Measurements from ENCODE around the gene NRG3. TPM values are rescaled to one million over a fixed set of nuclear protein-coding genes. Genes with fewer than 3 reads are reported as not detected.
A peak's percentile ranks its signal among the peaks of the same experiment; 100 is the strongest.

The NRG3 gene
- total RNA-seq, 2 donors from 2014 or later = 1.7 to 2.3 TPM

- DNase-seq = no peak
- H3K27me3 Mint-ChIP-seq (ENCODE audit: insufficient read depth) = peaks cover 70% of the 10 kb centered on the region
Observed at GRCh38 chr10:81873231-81873931, 1.6 kb upstream of the NRG3 start.

GRCh38 chr10:81873932-81874816, 820 bp upstream of the NRG3 start:
- no peak overlapping the region for H3K9ac ChIP-seq (ENCODE audit: extremely low read depth, low read length, poor library complexity, severe bottlenecking)
- Mint-ChIP-seq H3K9me3 (no peaks in the 10 kb centered on the region), H3K4me3 (peak overlapping the region; percentile 51), H3K27me3 (ENCODE audit: insufficient read depth) (peaks cover 70% of the 10 kb centered on the region), H3K4me1 (peaks cover 11% of the 10 kb centered on the region), H3K27ac (no peak overlapping the region), H3K36me3 (ENCODE audit: low read depth) (no peaks in the 10 kb centered on the region)
- peak overlapping the region; percentile 75 for H3K4me3 ChIP-seq (ENCODE audit: low read length)
- H3K27me3 ChIP-seq (ENCODE audit: control insufficient read depth, insufficient read depth, low read length, poor library complexity, severe bottlenecking) = peaks cover 59% of the 10 kb centered on the region
- H3K9me3 ChIP-seq (ENCODE audit: control insufficient read depth, low read length) = no peaks in the 10 kb centered on the region
- TF ChIP-seq CTCF (conservative IDR thresholded peaks at IDR 0.05) = peak; percentile 42
- H3K36me3 ChIP-seq (ENCODE audit: control insufficient read depth, insufficient read depth, low read length) = no peaks in the 10 kb centered on the region
- no peaks in the 10 kb centered on the region for H3K4me1 ChIP-seq (ENCODE audit: control insufficient read depth, insufficient read depth, low read length)
- H3K27ac ChIP-seq (ENCODE audit: low read depth, low read length) = no peak overlapping the region
- DNase-seq = peak; percentile 95
- 0% methylated on average over 38 to 79 of the region's 80 CpGs for WGBS, 2 experiments (ENCODE audit: insufficient coverage in 1 of 2, insufficient read length in 1 of 2)

More at GRCh38 chr10:81873231-81873931, 1.6 kb upstream of the NRG3 start:
- H3K9me3 Mint-ChIP-seq = no peaks in the 10 kb centered on the region
- TF ChIP-seq CTCF (conservative IDR thresholded peaks at IDR 0.05) = no peak
- Histone ChIP-seq H3K27me3 (ENCODE audit: control insufficient read depth, insufficient read depth, low read length, poor library complexity, severe bottlenecking) (peaks cover 59% of the 10 kb centered on the region), H3K4me1 (ENCODE audit: control insufficient read depth, insufficient read depth, low read length) (no peaks in the 10 kb centered on the region), H3K4me3 (ENCODE audit: low read length) (peak overlapping the region; percentile 75), H3K36me3 (ENCODE audit: control insufficient read depth, insufficient read depth, low read length) (no peaks in the 10 kb centered on the region), H3K9ac (ENCODE audit: extremely low read depth, low read length, poor library complexity, severe bottlenecking) (no peak overlapping the region), H3K27ac (ENCODE audit: low read depth, low read length) (no peak overlapping the region), H3K9me3 (ENCODE audit: control insufficient read depth, low read length) (no peaks in the 10 kb centered on the region)
- peak overlapping the region; percentile 51 for H3K4me3 Mint-ChIP-seq
- no peak overlapping the region for H3K27ac Mint-ChIP-seq
- 47 to 55% methylated on average over 10 to 12 of the region's 12 CpGs for WGBS, 2 experiments (ENCODE audit: insufficient coverage in 1 of 2, insufficient read length in 1 of 2)
- no peaks in the 10 kb centered on the region for H3K36me3 Mint-ChIP-seq (ENCODE audit: low read depth)
- H3K4me1 Mint-ChIP-seq = peaks cover 11% of the 10 kb centered on the region

DNA sequence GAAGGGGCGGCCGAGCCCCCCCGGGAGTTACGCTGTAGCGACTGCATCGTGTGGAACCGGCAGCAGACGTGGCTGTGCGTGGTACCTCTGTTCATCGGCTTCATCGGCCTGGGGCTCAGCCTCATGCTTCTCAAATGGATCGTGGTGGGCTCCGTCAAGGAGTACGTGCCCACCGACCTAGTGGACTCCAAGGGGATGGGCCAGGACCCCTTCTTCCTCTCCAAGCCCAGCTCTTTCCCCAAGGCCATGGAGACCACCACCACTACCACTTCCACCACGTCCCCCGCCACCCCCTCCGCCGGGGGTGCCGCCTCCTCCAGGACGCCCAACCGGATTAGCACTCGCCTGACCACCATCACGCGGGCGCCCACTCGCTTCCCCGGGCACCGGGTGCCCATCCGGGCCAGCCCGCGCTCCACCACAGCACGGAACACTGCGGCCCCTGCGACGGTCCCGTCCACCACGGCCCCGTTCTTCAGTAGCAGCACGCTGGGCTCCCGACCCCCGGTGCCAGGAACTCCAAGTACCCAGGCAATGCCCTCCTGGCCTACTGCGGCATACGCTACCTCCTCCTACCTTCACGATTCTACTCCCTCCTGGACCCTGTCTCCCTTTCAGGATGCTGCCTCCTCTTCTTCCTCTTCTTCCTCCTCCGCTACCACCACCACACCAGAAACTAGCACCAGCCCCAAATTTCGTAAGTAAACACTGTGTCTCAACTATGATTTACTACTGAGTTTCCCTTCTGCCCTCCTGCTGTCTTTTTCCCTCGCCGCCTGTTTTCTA, 666 bp downstream of the NRG3 start:
- Mint-ChIP-seq H3K27me3 (ENCODE audit: insufficient read depth) (peaks cover 69% of the 10 kb centered on the region), H3K27ac (no peak overlapping the region), H3K4me3 (peak overlapping the region; percentile 65), H3K36me3 (ENCODE audit: low read depth) (no peaks in the 10 kb centered on the region), H3K4me1 (peaks cover 11% of the 10 kb centered on the region), H3K9me3 (no peaks in the 10 kb centered on the region)
- Histone ChIP-seq H3K9me3 (ENCODE audit: control insufficient read depth, low read length) (no peaks in the 10 kb centered on the region), H3K27ac (ENCODE audit: low read depth, low read length) (no peak overlapping the region), H3K4me1 (ENCODE audit: control insufficient read depth, insufficient read depth, low read length) (no peaks in the 10 kb centered on the region), H3K36me3 (ENCODE audit: control insufficient read depth, insufficient read depth, low read length) (no peaks in the 10 kb centered on the region), H3K27me3 (ENCODE audit: control insufficient read depth, insufficient read depth, low read length, poor library complexity, severe bottlenecking) (peaks cover 59% of the 10 kb centered on the region), H3K9ac (ENCODE audit: extremely low read depth, low read length, poor library complexity, severe bottlenecking) (no peak overlapping the region), H3K4me3 (ENCODE audit: low read length) (peak overlapping the region; percentile 79)
- peak; percentile 65 for DNase-seq
- WGBS, 2 experiments (ENCODE audit: insufficient coverage in 1 of 2, insufficient read length in 1 of 2) = 1 to 3% methylated on average over 19 to 49 of the region's 49 CpGs
- TF ChIP-seq CTCF (conservative IDR thresholded peaks at IDR 0.05) = no peak

Data from endodermal cell (in vitro differentiated cells).